ENCODE measurements around the gene ANKRD37. TPM values are rescaled to one million over a fixed set of nuclear protein-coding genes. Genes with fewer than 3 reads are reported as not detected.

Gene ANKRD37
- total RNA-seq, 1 experiment from 2014 or later = 3.7 TPM

GRCh38 chr4:185399466-185399865 is 2.8 kb downstream of the ANKRD37 start:
- H3K27me3 ChIP-seq (ENCODE audit: insufficient read depth, low read length) = no peaks in the 10 kb centered on the region
- no peak overlapping the region for H2BK20ac ChIP-seq (ENCODE audit: low read depth, low read length, poor library complexity, severe bottlenecking)
- TF ChIP-seq CTCF (conservative IDR thresholded peaks at IDR 0.05) = no peak
- H4K5ac ChIP-seq (ENCODE audit: insufficient read length, low read depth, low read length) = no peak overlapping the region
- Mint-ChIP-seq H3K4me3 (no peak overlapping the region), H3K27me3 (ENCODE audit: low read depth) (peaks cover 2% of the 10 kb centered on the region; the same call in 1 of the 2 replicates), H3K4me1 (peaks cover 18 to 22% of the 10 kb centered on the region in 2 experiments), H3K36me3 (ENCODE audit: insufficient read depth in 1 of 3, low read depth in 3 of 3) (peaks cover 3 to 51% (median 49%) of the 10 kb centered on the region in 3 experiments; a peak in 6 of 7 replicates), H3K27ac (no peak overlapping the region), H3K9me3 (peaks cover 0 to 2% of the 10 kb centered on the region in 2 experiments; a peak in 1 of 5 replicates)
- H2BK120ac ChIP-seq (ENCODE audit: low read depth, low read length, poor library complexity, severe bottlenecking) = no peak overlapping the region
- H3K9ac ChIP-seq (ENCODE audit: extremely low read depth, insufficient read length, low read length) = no peak overlapping the region
- no peaks in the 10 kb centered on the region for H3K79me1 ChIP-seq (ENCODE audit: insufficient read depth, low read depth, low read length, poor library complexity, severe bottlenecking)
- H3K4me2 ChIP-seq (ENCODE audit: insufficient read depth, insufficient read length, low read length) = no peak overlapping the region
- no peak overlapping the region for H3K14ac ChIP-seq (ENCODE audit: insufficient read depth, low read length)
- H3K27ac ChIP-seq (ENCODE audit: insufficient read length, low read depth, low read length) = no peak overlapping the region
- no peak overlapping the region for H4K8ac ChIP-seq (replicated peaks; ENCODE audit: insufficient read length, low read depth, low read length)
- H3K18ac ChIP-seq (ENCODE audit: insufficient read length, low read depth, low read length) = no peak overlapping the region
- no CpG with 5 or more reads among the region's 8 CpGs for WGBS (ENCODE audit: extremely low coverage, insufficient read length, low lambda C conversion rate)
- no peaks in the 10 kb centered on the region for H4K20me1 ChIP-seq (ENCODE audit: control insufficient read depth, insufficient read depth, insufficient read length)
- no peaks in the 10 kb centered on the region for H3K9me3 ChIP-seq (ENCODE audit: control insufficient read depth, low read depth, low read length)
- no peak overlapping the region for H3T11ph ChIP-seq (ENCODE audit: low read length)
- peaks cover 9% of the 10 kb centered on the region for H3K23me2 ChIP-seq (ENCODE audit: insufficient read length, low read depth, low read length, poor library complexity, severe bottlenecking)
- no peak overlapping the region for H3K23ac ChIP-seq (ENCODE audit: insufficient read length, low read depth, low read length)
- H2BK15ac ChIP-seq (ENCODE audit: low read depth, low read length) = no peak overlapping the region
- no peak overlapping the region for H2AK5ac ChIP-seq (ENCODE audit: insufficient read length, low read length)
- DNase-seq = no peak
- no peak overlapping the region for H2BK12ac ChIP-seq (ENCODE audit: insufficient read length, low read depth, low read length)
- no peak overlapping the region for H3K4ac ChIP-seq (ENCODE audit: low read depth, low read length)
- no peak overlapping the region for H2BK5ac ChIP-seq (ENCODE audit: insufficient read length, low read length)
- H2AFZ ChIP-seq (ENCODE audit: low read length) = no peak overlapping the region
- H3K79me2 ChIP-seq (ENCODE audit: insufficient read depth, low read length) = no peaks in the 10 kb centered on the region
- no peaks in the 10 kb centered on the region for H3K4me1 ChIP-seq (ENCODE audit: insufficient read depth, low read length)
- H4K91ac ChIP-seq (ENCODE audit: insufficient read length, low read depth, low read length) = no peak overlapping the region
- no peak overlapping the region for H3K56ac ChIP-seq (ENCODE audit: insufficient read length, low read depth, low read length)

Data from H9 (cell line).